NCI-H526 treated with DMSO at 0.1 percent for 48 hours (cell line): ENCODE results near the gene CSNK1G3.

Source experiments
- DNase-seq: peaks from one replicate; lab custom pipeline; 2025; lab: John Stamatoyannopoulos, UW

The CSNK1G3 gene

GRCh38 chr5:123645024-123645603, 133.1 kb downstream of the CSNK1G3 start:
- DNase-seq: no peak

GRCh38 chr5:123647066-123647465, 135.1 kb downstream of the CSNK1G3 start:
- DNase-seq: no peak

- DNase-seq: no peak
Observed at GRCh38 chr5:123651234-123651633, 139.3 kb downstream of the CSNK1G3 start.

- no peak for DNase-seq
Observed at GRCh38 chr5:123659011-123659410, 147.0 kb downstream of the CSNK1G3 start.

GRCh38 chr5:123659495-123659894, 147.5 kb downstream of the CSNK1G3 start:
- DNase-seq: no peak

GRCh38 chr5:123664961-123665360, 153.0 kb downstream of the CSNK1G3 start:
- no peak for DNase-seq

GRCh38 chr5:123665822-123666371, 153.9 kb downstream of the CSNK1G3 start:
- no peak for DNase-seq
